Lower lobe of right lung (tissue), 2 donors: ENCODE data around the gene ICE1. TPM values are rescaled to one million over a fixed set of nuclear protein-coding genes. Genes with fewer than 3 reads are reported as not detected.
"Not testable (repeated sequence)": the region's sequence is repeated elsewhere in the genome, so short reads cannot be mapped to it uniquely, and the experiment has no call there.

Experiments
- ATAC-seq, 2 donors: fragments of 200-7000 bp; cut with Tn5 transposase; one replicate each; pipeline ENCODE4 v1.9.1; 2020 to 2022; ENCODE audit warnings: mild to moderate bottlenecking in 2 of 2, moderate library complexity in 2 of 2
- DNase-seq: peaks from one replicate; pipeline ENCODE4 v3.0.0-alpha.2; 2020
- H3K27ac ChIP-seq: fragments of 200-600 bp; one replicate; pipeline ENCODE4 v1.8.0; 2022
- H3K27me3 ChIP-seq: fragments of 200-600 bp; one replicate; pipeline ENCODE4 v1.8.0; 2022; ENCODE audit warnings: low read depth
- H3K36me3 ChIP-seq: fragments of 200-600 bp; one replicate; pipeline ENCODE4 v1.8.0; 2022; ENCODE audit warnings: mild to moderate bottlenecking
- H3K4me1 ChIP-seq: fragments of 200-600 bp; one replicate; pipeline ENCODE4 v1.8.0; 2022
- H3K4me3 ChIP-seq: fragments of 200-600 bp; one replicate; pipeline ENCODE4 v1.8.0; 2022; ENCODE audit warnings: mild to moderate bottlenecking
- H3K9me3 ChIP-seq: fragments of 200-600 bp; one replicate; pipeline ENCODE4 v1.8.0; 2022
- intact Hi-C: fragments of 100-400 bp; cut with DNase I; formaldehyde crosslinking; loops from one replicate; pipeline ENCODE4 v1.11.0; 2022
- total RNA-seq: library from RNA; stranded (reverse); fragmentation: NEBNext Ultra II Directional; extraction: Animal tissue kit (Norgen Biotek cat#: 25700); gene quantifications from one replicate; pipeline ENCODE4 v1.2.1, GENCODE V29; 2021
- TF ChIP-seq, protein P1 (sequence below): fragments of 200-600 bp; IDR thresholded peaks from one replicate; pipeline ENCODE4 v1.8.0; 2022; ENCODE audit warnings: antibody characterized with exemption, mild to moderate bottlenecking
- donor health status: DM: no; HTN: yes; CAD: no; lungs with severe emphysema.

ICE1 gene
- total RNA-seq, 1 donor from 2014 or later, result 28.1 TPM

GRCh38 chr5:5385331-5385662 lies 37.2 kb upstream of the ICE1 start:
- H3K4me3 ChIP-seq, result no peak overlapping the region
- ATAC-seq (no peak), DNase-seq (no peak)
- no peak overlapping the region for H3K27ac ChIP-seq
- TF ChIP-seq, protein P1, sequence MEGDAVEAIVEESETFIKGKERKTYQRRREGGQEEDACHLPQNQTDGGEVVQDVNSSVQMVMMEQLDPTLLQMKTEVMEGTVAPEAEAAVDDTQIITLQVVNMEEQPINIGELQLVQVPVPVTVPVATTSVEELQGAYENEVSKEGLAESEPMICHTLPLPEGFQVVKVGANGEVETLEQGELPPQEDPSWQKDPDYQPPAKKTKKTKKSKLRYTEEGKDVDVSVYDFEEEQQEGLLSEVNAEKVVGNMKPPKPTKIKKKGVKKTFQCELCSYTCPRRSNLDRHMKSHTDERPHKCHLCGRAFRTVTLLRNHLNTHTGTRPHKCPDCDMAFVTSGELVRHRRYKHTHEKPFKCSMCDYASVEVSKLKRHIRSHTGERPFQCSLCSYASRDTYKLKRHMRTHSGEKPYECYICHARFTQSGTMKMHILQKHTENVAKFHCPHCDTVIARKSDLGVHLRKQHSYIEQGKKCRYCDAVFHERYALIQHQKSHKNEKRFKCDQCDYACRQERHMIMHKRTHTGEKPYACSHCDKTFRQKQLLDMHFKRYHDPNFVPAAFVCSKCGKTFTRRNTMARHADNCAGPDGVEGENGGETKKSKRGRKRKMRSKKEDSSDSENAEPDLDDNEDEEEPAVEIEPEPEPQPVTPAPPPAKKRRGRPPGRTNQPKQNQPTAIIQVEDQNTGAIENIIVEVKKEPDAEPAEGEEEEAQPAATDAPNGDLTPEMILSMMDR, result no peak
- H3K36me3 ChIP-seq, result no peaks in the 10 kb centered on the region
- intact Hi-C loops, result no loop called here
- H3K9me3 ChIP-seq, result no peaks in the 10 kb centered on the region
- H3K27me3 ChIP-seq, result no peaks in the 10 kb centered on the region
- H3K4me1 ChIP-seq, result no peaks in the 10 kb centered on the region

DNA sequence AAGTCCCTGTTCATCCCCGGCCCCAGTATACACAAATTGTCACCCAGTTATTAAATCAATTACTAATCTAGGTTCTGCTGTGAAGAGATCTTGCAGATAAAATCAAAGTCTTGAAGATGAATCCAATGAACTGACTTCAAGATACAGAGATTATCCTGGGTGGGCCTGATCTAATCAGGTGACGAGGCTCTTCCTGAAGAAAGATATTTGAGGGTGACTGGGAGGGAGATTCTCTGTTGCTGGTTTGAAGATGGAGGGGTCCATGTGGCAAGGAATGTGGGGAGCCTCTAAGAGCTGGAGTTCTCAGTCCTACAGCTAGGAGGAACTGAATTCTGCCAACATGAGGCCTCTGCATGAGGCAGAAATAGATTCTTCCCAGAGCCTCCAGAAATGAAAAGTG lies 36.1 kb upstream of the ICE1 start:
- no peak for DNase-seq
- H3K4me3 ChIP-seq, result no peak overlapping the region
- intact Hi-C loops, result no loop called here
- no peaks in the 10 kb centered on the region for H3K4me1 ChIP-seq
- TF ChIP-seq, protein P1, result no peak
- ATAC-seq, result no peak
- H3K27me3 ChIP-seq, result no peaks in the 10 kb centered on the region
- no peaks in the 10 kb centered on the region for H3K36me3 ChIP-seq
- no peaks in the 10 kb centered on the region for H3K9me3 ChIP-seq
- H3K27ac ChIP-seq, result no peak overlapping the region

- TF ChIP-seq, protein P1, result no peak
- DNase-seq (no peak), ATAC-seq (no peak)
- H3K27ac ChIP-seq, result no peak overlapping the region
- H3K36me3 ChIP-seq, result no peaks in the 10 kb centered on the region
- no peaks in the 10 kb centered on the region for H3K27me3 ChIP-seq
- H3K9me3 ChIP-seq, result no peaks in the 10 kb centered on the region
- H3K4me3 ChIP-seq, result no peak overlapping the region
- no peaks in the 10 kb centered on the region for H3K4me1 ChIP-seq
- intact Hi-C loops, result no loop called here
Measured at GRCh38 chr5:5387192-5387591, 35.3 kb upstream of the ICE1 start.

GRCh38 chr5:5387777-5388176 lies 34.7 kb upstream of the ICE1 start:
- Histone ChIP-seq H3K27ac (no peak overlapping the region), H3K4me3 (no peak overlapping the region), H3K9me3 (no peaks in the 10 kb centered on the region), H3K27me3 (no peaks in the 10 kb centered on the region), H3K36me3 (no peaks in the 10 kb centered on the region), H3K4me1 (no peaks in the 10 kb centered on the region)
- no peak for DNase-seq
- intact Hi-C loops, result no loop called here
- no peak for ATAC-seq
- TF ChIP-seq, protein P1, result no peak

- intact Hi-C loops, ATAC-seq, DNase-seq: not testable (repeated sequence)
Measured at GRCh38 chr5:5390121-5390869, 32.2 kb upstream of the ICE1 start.

GRCh38 chr5:5392504-5392903 lies 30.0 kb upstream of the ICE1 start:
- intact Hi-C loops, H3K9me3 ChIP-seq, H3K36me3 ChIP-seq, H3K27ac ChIP-seq, DNase-seq, H3K4me3 ChIP-seq, ATAC-seq, H3K27me3 ChIP-seq, H3K4me1 ChIP-seq: not testable (repeated sequence)

More at GRCh38 chr5:5390121-5390869, 32.2 kb upstream of the ICE1 start:
- not testable (repeated sequence) for H3K4me1 ChIP-seq, H3K27ac ChIP-seq, H3K9me3 ChIP-seq, H3K27me3 ChIP-seq, H3K36me3 ChIP-seq, H3K4me3 ChIP-seq
